Bone marrow (tissue), 2 donors: ENCODE data around the gene ZSWIM8.

Source experiments
- DNase-seq, 2 donors: peaks; one replicate each; lab custom pipeline; 2025; lab: John Stamatoyannopoulos, UW

The ZSWIM8 gene

GRCh38 chr10:73841061-73841421, 55.6 kb downstream of the ZSWIM8 start:
- DNase-seq, result no peak

GRCh38 chr10:73841526-73842285, 56.3 kb downstream of the ZSWIM8 start:
- no peak for DNase-seq

- DNase-seq, result no peak
These were observed 56.9 kb downstream of the ZSWIM8 start for GRCh38 chr10:73842349-73842748.

GRCh38 chr10:73843261-73843660, 57.9 kb downstream of the ZSWIM8 start:
- no peak for DNase-seq

GRCh38 chr10:73847031-73847430, 61.6 kb downstream of the ZSWIM8 start:
- DNase-seq, result no peak

- peak; percentile 79 to 94 for DNase-seq
These were observed 63.5 kb downstream of the ZSWIM8 start for GRCh38 chr10:73848821-73849489.

- DNase-seq, result no peak
These were observed 64.8 kb downstream of the ZSWIM8 start for GRCh38 chr10:73850211-73850610.

GRCh38 chr10:73850863-73851461, 65.6 kb downstream of the ZSWIM8 start:
- no peak for DNase-seq
